Measurements from ENCODE around the gene CHID1.
A peak's percentile ranks its signal among the peaks of the same experiment; 100 is the strongest.

Gene CHID1

DNA sequence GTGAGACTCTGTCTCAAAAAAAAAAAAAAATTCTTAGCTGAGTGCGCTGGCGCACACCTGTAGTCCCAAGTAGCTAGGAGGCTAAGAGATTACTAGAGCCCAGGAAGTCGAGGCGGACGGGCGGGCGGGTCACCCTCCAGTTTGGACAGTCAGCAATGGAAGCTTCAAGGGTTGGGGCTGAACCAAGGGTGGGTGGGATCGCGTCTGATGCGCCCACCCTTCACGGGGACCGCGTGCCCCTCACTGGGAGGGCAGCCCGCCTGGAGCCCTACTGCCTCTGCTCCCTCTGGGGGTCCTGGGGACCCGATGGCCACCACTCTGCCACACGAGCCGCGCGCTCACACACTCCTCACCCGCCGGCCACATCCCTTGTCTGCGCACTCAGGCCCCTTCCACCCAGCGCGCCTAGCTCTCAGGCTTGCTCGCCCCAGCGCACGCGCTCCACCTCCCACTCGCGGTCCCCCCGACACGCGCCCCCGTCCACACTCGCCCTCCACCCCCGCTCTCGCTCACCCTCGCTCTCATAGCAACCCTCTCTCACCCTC is 494 bp downstream of the CHID1 start:
- DNase-seq (ENCODE audit: low read depth in 3 of 3), result peak in 1 of 3 experiments; percentile 15

DNA sequence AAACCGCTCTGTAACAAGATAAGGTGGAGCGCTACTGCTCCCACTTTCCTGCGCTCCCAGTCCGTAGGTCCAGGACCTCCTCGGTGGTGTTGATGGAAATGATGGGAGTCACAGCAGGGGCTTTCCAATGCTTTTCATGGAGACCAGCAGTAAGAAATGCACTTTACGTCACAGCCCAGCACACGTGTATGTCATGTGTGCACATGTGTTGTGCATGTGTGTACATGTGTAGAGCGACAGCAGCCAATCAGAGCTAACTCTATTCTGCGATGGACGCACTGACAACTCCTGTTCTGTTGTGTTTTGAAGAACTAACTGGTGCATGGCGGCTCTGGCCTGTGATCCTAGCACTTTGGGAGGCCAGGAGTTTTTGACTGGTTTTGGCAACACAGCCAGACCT is 1.2 kb downstream of the CHID1 start:
- DNase-seq (ENCODE audit: low read depth in 3 of 3), result no peak

DNA sequence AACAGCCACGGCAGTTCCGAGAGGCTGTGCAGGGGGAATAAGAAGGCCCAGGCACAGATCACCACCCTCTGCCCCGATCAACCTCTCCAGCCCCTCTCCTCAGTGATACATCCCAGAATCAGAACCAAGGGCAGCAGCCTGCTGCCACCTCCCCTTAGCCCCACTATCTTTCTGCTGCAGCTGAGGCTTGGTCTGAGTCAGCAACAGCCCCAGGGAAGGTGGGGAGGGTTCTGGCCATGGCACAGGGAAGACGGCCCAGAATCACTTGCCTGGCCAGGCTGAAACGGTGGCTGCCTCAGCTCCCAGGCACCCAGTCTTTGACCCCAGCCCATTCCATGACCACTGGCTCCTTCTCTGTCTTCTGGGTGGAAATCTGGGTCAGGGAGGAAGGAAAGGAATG is 2.3 kb downstream of the CHID1 start:
- no peak for DNase-seq (ENCODE audit: low read depth in 3 of 3)

DNA sequence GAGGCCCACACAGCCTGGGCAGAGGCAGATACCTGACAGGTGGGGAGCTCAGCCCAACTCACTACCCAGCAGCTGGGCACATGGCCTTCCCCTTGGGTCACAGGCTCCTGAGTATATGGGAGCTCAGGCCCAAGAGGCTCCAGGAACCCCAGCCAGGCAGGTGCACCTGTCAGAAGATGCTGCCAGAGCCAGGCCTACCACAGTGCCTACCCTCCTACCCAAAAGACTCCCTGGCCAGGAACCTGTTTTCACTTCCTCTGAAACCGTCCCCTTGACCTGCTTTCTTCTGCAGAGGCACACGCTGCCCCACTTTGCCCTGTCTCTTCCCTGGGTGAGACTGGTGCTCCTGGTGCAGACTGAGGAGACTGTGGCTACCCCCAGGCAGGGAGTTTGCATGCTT is 2.9 kb downstream of the CHID1 start:
- DNase-seq (ENCODE audit: low read depth in 3 of 3), result no peak

DNA sequence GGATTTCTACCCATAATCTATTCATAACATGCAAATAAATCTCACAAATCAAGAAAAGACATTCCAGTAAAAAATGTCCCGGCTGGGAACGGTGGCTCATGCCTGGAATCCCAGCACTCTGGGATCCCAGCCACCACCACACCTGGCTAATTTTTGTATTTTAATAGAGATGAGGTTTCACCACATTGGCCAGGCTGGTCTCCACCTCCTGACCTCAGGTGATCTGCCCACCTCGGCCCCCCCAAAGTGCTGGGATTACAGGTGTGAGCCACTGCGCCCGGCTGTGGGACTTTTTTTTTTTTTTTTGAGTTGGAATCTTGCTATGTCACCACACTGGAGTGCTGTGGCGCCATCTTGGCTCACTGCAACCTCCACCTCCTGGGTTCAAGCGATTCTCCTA is 4.7 kb downstream of the CHID1 start:
- no peak for DNase-seq (ENCODE audit: low read depth in 3 of 3)

DNA sequence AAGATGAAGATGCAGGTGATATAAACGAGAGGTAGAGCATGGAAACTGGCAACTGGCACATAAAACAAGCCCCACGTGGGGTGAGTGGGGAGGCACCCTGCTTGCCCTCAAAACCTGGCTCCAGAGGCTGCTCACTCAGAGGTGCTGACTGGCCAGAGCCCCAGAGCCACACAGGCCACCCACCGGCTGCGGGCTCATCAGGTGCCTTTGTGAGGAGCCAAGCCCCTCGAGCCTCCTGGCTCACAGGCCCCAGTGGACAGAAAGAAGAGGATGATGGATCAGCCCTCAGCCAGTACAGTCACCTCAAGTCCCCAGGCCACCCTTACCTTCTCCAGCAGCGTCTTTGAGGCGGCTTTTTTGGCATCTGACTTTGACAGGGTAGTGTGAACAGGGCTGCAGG is 6.2 kb downstream of the CHID1 start:
- DNase-seq (ENCODE audit: low read depth in 3 of 3), result no peak

DNA sequence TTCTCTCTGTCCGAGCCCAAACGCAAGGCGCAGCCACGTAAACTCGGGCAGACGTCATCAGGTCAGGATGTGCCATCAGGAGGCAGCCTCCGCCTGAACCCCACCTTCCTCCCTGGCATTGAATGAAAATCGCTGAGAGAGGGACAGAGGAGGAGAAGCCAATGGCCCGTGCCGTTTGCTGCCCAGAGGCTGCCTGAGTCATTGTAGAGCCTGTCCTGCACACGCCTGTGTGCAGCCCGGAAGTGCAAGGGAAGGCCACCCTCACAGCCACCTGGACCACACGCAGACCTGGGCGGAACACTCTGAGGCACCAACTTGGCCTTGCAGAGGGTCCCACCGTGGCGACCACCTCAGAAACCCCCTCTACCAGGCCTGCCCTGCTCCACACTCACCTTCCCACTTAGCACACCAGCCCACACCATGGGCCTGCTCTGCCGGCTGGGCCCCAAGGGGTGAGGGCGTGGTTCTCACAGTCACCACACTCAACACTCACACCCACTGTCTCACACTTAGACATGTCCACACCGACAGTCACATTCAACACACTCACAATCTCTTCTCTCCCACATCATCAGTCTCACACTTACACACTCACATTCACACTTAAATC is 9.1 kb downstream of the CHID1 start:
- DNase-seq (ENCODE audit: low read depth in 3 of 3), result no peak

DNA sequence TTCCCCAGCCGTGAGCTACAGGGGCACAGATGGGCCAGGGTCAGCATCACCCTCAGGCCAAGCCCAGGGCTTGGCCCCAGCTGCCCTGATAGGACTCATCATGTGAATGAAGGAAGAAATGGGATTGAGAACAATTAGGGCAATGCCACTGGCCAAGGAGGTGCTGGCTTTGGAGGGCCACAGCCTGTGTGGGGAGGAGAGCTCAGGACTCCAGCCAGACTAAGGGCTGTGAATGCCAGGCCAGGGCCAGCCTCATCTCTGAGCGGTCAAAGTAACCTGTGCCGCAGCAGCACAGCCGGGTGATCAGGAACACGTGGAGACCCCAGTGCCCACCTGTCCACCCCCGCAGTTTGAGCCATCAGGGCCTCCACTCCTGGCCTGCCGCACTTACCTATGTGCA is 10.1 kb downstream of the CHID1 start:
- no peak for DNase-seq (ENCODE audit: low read depth in 3 of 3)

DNA sequence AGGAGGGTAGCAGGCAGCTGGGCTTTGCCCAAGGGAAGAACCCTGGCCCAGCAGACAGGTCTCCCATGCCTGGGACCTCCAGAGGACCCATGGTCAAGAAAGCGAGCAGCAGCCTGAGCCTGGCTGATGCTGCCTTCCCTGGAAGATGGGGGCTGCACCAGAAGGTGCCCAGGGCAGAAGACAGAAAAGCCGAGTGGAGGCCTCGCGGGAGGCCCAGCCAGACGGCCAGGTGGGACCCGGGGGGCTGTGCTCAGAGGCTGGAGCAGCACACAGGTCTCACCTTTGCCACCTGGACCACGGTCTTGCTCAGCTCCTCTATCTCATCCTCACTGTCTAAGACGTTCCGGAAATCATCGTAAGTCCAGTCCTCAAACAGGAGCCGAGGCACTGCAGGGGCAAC is 10.9 kb downstream of the CHID1 start:
- DNase-seq (ENCODE audit: low read depth in 3 of 3), result no peak

DNA sequence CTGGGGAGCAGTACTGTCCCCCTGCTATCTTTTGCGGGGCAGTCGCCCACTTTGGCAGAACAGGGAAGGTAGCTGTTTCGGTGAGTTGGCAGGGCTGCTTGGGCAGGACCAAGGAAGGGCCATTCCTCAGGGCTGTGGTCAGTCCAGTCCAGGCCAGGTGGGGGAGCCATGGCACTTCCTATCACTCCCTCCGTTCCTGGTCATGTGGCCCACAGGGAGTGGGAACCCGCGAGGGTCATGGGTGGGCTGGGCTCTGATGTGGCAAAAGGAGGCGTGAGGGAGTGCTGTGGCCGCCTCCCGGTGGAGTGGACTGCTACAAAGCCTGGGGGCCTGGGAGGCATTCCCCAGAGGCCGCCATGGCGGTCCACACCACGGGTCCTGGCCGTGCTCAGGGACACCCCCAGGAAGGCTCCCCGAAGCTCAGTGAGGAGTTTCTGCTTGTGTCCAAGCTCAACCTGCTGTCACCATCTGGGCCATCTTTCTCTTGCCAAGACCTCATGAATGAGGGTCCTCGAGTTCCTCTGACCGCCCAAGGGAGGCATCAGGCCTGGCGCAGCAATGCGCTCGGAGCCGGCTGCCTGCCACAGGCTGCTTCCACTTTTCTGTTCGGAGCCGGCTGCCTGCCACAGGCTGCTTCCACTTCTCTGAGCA is 11.9 kb downstream of the CHID1 start:
- DNase-seq (ENCODE audit: low read depth in 3 of 3), result no peak

DNA sequence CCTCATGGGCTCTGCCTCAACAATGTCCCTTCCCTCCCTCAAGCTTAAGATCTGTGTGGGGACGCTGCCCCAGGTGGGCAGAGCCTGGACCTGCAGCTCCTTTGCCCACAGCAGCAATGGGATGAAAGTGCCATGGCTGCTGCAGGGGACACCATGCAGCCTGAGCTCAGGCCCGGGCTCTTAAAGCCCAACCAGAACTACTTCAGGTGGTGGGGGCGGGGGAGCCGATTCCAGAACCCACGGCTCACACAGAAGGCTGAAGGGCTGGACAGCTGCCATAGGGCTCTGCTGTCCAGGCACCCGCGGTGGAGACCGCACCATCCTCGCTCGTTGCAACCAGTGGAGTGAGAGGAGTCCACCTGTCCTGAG is 12.5 kb downstream of the CHID1 start:
- DNase-seq (ENCODE audit: low read depth in 3 of 3), result no peak

DNA sequence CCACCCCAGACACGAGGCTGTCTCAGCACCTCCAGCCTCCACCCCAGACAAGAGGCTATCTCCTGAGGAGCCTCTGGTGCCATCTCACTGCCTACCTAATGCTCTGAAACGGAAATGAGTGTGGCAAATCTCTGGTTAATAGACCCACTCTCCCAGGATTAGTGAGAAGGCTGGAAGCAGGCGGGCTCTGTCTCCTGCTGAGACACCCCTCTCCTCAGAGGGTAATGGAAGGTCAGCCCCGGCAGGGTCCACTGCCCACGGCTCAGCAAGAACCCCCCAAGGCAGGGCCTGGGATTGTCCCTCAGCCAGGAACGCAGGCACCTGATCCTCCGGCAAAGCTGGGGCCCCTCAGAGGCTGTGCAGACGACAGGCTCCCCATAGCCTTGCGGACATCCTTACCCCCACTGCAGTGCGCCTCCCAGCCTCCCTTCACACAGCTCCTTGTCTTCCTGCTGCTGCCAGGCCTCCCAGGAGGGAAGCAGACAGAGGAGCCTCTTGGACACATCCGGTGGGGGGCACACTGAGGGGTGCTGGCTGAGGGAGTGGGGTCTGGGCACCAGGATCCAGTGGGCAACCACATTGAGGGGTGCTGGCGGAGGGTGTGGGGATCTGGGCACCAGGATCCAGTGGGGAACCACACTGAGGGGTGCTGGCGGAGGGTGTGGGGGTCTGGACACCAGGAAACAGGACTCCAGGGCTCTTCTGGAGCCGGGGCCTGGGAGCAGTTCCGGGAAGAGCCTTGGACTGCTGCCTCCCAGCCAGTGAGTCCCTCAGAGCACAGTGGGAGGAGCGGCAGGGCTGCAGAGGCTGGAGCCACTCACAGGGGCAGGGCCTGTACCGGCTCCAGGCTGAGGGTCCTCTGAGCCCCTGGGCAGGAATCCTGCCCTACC is 13.1 kb downstream of the CHID1 start:
- no peak for DNase-seq (ENCODE audit: low read depth in 3 of 3)

DNA sequence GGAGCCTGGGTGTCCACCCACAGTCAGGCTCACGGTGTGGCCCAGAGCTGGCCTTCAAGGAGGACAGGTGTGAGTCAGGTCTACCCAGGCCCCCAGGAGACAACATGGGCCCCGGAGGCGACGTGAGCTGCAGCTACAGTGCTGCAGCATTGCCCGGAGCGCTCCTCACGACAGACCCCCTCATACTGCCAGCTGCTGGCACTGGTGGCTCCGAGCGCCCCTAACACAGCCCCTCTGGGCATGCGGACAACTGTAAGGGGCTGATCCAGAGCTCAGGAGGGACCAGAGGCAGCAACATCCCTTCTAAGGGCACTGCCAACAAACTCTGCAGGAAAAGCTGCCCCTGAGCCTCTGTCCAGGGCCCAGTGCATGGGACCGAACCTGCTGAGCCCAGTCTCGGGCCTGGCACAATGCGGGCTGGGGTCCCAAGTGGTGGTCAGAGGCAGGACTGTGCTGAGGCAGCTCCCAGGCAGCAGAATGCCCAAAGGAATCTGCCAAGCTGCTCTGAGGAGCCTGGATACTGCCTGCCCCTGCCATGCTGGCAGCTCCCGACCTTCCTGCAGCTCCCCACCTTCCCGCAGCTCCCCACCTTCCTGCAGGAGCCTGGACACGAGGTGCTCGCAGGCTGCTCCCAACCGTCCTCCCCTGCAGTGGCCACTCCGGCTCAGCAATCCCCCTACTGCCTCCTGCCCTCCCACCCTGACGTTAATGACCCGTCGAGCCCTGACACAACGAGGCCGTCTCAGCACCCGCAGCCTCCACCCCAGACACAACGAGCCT is 15.1 kb downstream of the CHID1 start:
- no peak for DNase-seq (ENCODE audit: low read depth in 3 of 3)

DNA sequence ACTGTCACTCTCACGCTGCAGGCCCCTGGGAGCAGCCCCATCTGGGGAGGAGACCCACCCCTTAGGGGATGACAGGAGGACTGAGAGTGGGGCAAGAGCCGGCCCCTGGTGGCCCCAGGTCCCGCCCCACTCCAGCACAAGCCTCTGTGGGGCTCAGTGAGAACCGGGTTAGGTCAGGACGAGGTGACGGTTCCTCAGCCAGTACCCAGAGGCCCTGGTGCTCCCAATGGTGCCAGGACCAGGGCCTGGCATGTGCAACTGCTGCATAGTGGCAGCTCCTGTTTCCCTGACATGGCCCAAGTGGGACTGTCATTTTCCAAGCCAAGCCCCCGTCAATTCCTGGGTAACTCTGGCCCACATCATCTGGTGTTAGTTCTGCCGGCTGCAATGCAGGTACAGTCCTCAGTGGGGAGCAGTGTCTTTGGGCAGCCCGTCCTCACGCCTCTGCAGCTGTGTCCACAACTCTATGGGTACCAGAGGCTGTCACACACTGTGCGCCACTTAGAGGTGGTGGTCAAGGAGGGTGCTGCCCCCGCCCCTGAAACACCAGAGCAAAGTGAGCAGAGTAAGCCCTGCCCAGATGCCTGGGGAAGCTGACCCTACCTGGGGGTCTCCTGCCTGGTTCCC is 15.9 kb downstream of the CHID1 start:
- no peak for DNase-seq (ENCODE audit: low read depth in 3 of 3)

DNA sequence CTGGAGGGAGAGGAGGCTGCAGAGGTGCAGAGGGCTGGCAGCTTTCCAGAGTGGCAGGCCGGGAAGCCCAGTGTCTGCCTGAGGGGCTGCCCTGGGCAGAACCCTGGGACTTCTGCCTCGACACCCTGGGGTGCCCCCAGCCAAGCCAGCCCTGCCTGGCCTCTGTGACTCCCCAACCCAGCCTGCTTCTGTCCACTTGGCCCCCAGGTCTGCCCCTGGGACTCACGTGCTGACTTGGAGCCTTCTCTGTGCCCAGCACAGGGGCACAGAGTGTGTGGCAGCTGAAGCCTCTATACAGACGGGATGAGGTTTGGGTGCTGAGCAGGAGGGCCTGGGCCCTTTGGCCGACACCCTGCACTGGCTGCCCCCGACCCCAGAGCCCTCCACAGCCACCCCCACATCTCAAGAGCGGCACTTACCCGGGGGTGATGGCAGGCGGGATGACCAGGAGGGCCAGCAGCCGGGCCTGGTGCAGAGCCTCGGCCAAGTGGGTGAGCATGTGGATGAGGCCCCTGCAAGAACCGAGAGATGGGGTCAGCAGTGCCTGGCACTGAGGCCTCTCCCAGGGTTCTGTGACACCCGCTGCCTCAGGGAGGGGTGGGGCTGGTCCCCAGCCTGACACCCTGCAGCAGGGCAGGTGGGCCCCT is 17.5 kb downstream of the CHID1 start:
- DNase-seq (ENCODE audit: low read depth in 3 of 3), result no peak

DNA sequence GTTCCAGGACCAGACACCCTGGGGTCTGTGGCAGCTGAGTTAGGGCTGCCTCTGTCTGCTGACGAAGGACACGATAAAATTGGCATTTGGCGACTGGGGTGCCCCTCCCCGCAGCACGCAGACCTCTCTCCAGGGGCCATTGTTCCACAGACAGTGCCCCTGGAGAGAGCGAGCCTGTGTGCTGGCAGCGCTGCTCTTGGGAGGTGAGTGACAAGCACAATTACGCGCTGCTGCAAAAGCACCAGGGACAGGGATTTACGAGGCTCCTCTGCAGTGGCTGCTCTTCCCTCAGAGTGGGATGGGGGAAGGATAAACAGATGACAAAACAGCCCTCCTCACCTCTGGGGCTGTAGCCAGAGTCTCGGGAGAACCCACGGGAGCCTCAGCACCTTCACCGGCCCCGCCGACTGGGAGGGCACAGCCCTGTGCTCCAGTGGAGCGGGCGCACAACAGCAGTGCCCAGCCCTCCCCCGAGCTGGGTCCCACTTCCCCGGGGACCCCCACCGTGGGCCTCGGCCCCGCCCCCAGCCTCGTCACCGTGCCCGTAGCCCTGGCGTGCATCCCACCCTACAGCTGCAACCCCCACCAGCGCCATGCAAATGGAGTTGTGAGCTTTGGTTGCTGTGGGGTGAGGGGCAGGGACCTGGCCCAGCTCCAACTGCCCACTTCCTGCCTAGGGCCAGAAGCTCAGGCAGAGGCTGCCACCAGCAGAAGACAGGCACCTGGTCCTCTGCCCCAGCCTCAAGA is 19.6 kb downstream of the CHID1 start:
- DNase-seq (ENCODE audit: low read depth in 3 of 3), result no peak

DNA sequence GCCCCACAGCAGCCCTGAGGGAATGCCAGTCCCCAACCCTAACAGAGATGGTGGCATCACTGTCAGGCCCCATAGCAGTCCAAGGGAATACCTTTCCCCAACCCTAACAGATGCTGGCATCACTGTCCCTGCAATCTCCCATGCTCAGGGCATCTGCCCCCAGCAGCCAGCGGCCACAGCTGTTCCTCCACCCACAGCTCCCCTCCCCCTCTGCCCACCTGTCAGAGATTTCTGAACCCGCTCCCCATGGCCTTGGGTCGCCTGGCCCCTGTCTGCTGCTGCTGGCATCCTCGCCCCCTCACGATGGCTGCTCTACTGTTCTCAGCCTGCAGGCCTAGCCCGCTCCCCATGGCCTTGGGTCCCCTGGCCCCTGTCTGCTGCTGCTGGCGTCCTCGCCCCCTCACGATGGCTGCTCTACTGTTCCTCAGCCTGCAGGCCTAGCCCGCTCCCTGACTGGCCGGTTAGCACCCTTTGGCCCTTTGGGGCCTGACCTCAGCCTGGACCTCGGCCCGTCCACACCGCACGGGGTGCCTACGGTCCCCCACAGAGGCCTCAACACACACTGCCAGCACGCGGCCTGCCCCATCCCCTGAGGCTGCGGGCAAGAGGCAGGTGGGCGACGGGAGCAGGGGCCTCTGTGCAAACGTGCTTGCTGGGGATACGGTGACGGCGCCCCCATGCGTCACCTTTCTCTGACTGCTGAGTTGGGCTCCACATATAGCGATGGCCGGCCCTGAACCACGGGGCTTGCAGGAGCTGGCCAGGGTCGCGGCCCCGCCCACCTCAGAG is 20.7 kb downstream of the CHID1 start:
- DNase-seq (ENCODE audit: low read depth in 3 of 3), result no peak

DNA sequence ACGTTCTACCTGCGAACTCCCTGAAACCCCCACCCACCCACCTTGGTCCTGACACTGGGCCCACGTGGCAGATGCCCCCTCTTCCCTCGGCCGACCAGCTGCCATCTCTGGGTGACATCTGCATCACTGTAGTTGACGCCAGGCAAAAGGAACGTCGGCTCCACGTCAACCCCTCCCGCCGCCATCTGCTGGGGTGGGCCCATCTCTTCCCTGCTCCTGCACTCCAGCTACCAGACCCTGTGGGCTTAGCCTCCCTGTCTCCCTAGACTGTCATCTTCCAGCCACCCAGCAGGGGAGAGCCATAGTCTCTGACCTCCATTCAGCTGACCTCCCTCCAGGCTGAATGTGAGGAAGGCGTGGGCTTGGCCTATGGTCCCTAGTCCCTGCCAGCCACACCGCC is 21.4 kb downstream of the CHID1 start:
- DNase-seq (ENCODE audit: low read depth in 3 of 3), result no peak
